ENCODE data around the gene TFCP2.

DNA sequence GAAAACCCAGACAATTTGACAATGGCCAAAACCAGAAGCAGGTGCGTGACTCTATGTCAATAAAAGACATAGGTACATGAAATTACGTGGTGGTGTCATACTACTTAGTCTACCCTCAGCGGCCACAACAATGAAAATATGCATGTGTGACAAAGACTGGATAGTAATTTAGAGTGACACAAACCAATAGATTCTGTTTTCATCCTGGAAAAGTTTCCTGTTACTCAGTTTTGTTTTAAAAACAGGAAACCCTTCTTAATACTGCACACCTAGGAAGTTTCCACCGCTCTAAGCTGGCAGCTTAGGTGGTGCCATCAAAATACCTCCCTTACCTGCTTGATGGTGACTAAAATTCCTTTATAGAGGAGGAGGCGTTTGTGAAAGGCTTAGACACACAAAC is 29.8 kb upstream of the TFCP2 start:
- TF ChIP-seq, protein P1, sequence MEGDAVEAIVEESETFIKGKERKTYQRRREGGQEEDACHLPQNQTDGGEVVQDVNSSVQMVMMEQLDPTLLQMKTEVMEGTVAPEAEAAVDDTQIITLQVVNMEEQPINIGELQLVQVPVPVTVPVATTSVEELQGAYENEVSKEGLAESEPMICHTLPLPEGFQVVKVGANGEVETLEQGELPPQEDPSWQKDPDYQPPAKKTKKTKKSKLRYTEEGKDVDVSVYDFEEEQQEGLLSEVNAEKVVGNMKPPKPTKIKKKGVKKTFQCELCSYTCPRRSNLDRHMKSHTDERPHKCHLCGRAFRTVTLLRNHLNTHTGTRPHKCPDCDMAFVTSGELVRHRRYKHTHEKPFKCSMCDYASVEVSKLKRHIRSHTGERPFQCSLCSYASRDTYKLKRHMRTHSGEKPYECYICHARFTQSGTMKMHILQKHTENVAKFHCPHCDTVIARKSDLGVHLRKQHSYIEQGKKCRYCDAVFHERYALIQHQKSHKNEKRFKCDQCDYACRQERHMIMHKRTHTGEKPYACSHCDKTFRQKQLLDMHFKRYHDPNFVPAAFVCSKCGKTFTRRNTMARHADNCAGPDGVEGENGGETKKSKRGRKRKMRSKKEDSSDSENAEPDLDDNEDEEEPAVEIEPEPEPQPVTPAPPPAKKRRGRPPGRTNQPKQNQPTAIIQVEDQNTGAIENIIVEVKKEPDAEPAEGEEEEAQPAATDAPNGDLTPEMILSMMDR (IDR thresholded peaks at IDR 0.05) = no peak
- no peak for TF ChIP-seq POLR2A (IDR thresholded peaks at IDR 0.05)
